A172 (cell line): Measurements from ENCODE around the gene C16orf78. TPM values are rescaled to one million over a fixed set of nuclear protein-coding genes. Genes with fewer than 3 reads are reported as not detected.

Experiments used
- DNase-seq: peaks from one replicate; pipeline ENCODE4 v3.0.0-alpha.2; 2015; ENCODE audit warnings: low spot score
- total RNA-seq: library from RNA; depleted of rRNA; stranded (reverse); fragments of >200 nt; shearing (Covaris generic); gene quantifications from 2 replicates; pipeline ENCODE4 v1.2.3, GENCODE V29; 2014

C16orf78 gene
- total RNA-seq, 1 experiment from 2014 or later, result not detected

DNA sequence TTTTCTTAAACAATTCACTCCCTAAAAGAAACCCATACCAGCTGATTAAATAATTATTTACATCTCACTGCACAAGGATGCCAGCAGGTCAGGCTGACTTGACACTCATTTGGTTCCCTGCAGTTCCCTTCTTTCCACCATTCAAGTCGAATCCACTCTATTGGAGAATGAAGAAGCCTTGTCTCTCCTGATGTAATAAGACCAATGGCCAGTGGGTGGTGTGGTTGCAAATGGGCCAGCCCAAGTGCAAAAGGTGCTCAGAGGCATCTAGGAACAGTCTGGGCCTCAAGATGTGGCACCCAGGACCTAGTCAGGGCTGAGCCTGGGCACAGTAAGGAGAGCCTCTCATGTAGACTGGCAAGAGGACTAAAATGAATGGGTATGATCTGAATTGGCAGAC lies 9.3 kb downstream of the C16orf78 start:
- no peak for DNase-seq

GRCh38 chr16:49395021-49395420 lies 21.4 kb downstream of the C16orf78 start:
- DNase-seq, result no peak

DNA sequence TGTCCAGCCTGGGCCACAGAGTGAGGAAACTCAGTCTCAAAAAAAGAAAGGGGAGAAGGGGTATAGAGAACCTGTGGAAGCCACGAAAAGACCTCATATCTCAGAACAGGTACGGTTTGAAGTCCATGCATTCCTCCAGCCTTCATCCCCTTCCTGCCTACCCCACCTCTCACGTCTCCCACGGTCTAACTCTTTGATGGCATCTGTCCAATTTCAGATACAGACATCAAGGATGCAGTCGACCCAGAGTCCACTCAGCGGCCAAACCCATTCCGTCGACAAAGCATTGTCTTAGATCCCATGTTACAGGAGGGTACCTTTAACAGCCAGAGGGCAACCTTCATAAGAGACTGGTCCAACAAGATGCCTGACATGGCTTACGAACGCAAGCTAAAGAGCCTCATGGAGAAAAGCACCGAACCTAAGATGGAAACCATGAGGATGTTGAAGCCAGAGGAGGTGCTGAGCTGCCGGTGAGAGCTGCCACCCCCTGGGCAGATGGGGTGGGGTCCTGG lies 22.7 kb downstream of the C16orf78 start:
- DNase-seq, result no peak

DNA sequence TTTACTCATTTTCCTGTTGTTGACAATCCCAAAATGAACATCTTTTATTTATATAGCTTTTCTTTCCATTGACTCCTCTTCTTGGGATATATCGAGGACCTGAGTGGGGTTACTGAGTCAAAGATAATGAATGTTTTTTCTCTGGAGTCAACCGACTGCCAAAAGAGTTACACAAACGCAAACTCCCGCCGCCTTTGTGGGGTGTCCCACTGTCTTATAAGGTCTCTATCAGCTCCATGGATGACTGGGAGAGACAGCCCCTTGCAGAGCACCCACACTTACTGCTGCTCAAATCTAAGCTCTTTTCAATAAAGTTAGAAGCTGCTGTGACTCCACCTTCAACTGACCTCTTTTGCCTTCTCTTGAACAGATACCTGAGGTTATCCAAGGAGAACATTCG lies 25.2 kb downstream of the C16orf78 start:
- DNase-seq, result no peak

- DNase-seq, result no peak
These were observed 26.2 kb downstream of the C16orf78 start for GRCh38 chr16:49399594-49400364.

DNA sequence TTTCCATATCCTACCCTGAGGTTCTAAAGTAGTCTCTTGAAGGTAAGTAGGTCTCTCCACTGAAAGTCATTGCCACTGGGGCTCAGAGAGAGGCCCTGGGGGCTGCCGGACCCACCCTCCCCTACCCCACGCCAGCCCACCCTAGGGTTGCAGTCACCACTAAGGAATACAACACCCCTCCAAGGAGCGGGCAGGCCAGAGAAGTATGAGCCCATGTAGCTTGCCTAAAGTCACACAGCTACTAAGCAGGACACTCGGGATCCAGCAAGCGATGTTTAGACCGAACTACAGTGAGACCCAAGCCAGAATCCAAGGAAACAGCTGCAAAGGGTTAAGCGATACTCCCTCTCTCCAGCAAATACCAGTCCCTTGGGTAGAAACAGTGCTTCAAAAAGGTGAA lies 27.0 kb downstream of the C16orf78 start:
- no peak for DNase-seq

DNA sequence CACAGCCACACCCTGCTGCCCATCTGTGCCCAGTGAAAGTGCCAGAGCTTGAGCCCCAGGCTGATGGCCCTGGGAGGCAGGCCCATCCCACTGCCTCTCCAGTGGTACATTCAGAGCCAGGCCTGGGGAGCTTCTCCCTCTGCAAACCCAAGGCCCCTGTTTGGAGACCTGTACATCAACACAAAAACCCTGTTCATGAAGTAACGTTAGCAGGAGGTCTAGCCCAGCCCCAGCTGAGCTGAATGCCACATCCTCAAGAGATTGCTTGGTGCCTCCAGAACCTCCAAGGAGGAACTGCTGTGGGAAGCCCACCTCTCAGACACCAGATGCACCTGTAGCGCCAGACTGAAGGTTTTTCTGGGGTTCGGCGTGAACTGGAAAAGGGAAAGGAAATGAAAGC lies 31.5 kb downstream of the C16orf78 start:
- DNase-seq, result no peak

- DNase-seq, result no peak
These were observed 31.9 kb downstream of the C16orf78 start for GRCh38 chr16:49405530-49405929.

DNA sequence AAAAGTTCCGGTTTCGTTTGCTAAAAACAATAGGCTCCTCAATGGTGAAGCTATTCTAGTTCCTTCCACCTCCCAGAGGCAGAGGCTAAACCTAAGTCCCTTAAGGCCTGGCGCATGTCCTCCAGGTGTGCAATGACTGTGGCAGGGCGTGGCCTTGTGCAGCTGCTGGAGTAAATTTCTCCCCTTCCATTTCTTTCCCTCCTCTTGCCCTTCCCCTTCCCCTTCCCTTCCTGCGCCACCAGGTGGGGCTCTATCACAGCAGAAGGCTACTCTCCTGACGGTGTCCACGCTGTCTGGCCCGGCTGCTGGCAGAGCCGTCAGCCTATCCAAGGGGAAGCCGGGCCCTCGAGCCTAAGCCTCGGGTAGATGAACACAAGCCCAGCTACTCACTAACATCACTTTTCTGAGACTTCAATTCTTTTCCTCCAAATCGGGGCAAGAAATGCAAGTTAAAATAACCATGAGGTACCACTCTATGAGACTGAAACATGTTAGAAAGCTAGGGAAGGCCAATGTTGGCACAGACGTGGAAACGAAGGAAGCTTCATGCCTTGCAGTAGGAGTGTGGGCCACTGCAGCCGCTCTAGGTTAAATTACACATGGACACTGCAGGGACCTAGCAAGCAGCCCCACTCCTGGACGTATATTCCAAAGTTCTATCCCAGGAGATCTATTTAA lies 34.4 kb downstream of the C16orf78 start:
- DNase-seq, result peak; percentile 71

DNA sequence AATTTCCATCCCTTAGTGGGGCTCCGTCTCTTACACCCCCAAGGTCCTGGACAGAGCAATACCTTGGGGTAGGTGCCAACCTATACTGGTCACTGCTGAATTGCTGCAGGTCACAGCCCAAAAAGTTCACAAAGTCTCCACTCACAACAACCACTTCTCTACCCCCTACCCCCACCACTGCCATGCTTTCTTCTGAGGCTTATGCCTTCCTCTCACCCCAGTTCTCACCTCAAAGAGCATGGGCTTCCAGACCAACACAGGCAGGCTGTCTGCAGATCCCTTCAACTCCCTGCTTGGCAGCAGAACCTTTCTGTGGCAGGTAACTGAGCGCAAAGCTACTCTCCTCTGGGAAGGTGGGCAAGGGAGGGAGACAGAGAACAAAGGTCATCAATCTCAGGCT lies 35.5 kb downstream of the C16orf78 start:
- DNase-seq, result no peak

DNA sequence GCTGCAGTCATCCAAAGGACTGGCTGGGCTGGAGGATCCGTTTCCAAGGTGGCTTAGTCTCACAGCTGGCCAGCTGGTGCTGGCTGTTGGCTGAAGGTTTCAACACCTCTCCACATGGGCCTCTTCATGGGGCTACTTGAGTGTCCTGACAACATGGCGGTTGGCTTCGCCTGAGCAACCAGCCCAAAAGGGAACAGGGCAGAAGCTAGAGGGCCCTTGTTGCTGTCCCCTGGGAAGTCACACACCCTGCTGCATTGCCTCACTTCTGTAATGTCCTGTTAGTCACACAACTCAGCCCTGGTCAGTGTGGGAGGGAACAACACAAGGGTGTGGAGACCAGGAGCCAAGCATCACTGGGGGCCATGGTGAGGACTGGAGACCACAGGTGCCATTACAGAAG lies 36.6 kb downstream of the C16orf78 start:
- no peak for DNase-seq

DNA sequence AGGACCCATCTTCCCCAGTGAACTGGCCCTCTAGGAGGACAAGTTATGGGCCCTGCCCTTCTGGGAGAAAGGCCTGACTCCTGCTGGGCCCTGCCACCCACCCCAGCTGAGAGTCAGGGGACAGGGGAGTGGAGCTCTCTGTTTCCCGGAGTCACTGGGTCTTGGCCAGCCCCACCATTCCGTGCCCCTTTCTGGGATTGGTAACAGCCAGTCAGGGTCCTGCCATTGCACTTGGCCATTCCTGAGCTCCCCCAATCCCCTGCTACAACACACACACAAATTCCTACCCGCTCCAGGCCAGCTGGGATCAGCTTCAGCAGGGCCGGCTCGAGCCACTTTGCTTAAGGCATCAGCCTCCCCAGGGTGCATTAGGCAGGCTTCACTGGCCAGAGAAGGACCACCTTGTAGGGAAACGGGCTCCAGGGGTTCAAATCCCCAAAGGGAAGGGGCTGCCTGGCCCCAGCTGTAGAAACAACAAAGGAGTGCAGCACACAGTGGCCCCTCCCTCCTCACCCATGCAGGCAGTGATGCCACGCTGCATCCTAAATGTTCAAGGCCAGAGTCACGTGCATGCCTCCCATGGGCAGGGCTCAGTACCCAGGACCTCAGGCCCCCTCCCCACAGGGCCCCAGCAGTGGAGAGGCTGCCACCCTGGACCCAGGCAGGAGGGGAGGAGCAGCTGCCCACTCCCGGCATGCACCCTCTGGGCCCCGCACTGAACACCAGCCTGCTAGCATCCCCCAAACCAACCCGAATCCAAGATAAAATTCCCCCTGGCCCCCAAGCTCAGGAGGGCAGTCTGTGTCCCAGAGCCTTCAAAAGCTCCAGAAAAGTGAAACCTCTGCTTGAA lies 37.7 kb downstream of the C16orf78 start:
- no peak for DNase-seq

DNA sequence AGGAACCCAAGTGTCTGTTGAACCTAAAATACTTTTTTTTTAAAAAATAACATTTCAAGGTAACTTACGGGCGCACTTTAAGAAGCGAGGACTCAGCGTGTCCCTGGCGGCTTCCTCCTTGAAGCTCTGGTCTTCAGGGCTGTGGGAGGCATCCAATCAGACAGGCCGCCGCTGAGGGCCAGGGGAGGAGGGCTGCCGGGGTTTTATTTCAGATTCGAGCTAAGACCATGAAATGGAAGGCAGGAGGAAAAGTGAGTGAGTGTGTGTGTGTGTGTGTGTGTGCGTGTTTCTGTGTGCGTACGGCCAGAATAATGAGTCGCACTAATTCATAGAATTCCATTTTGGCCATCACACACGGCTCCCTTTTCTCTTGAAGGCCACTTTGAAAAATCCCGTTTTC lies 41.1 kb downstream of the C16orf78 start:
- DNase-seq, result no peak

- no peak for DNase-seq
These were observed 41.5 kb downstream of the C16orf78 start for GRCh38 chr16:49415083-49415482.

DNA sequence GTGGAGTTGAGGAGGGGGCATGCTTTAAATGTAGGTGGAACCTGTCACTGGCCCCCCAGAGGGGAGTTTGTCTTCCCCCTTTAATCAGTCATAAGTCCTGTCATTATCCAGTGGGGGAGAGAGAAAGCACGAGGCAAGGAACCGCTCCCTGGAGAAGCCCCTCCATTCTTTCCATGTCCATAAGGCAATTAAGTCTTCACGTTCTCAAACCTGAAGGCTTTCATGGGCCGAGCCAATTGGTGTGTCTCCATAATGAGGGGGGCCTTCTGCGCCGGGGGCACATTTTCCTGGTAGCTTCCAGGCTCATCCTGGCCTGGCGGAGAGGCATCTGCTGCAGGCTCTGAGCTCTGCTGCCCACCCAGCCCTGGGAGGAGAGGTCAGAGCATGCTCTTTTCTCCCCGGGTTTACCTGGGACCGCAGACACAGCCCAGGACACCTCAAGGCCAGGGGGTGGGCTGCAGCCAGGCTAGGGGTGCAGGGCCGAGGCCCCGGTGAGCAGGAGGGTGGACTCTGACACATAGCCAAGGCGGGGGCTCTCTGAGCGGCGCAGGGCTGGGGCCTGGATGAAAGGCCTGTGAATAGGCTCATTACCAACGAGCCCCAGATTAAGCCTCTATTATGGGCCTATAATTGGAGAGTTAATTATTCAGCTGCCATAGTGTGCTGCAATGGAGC lies 42.5 kb downstream of the C16orf78 start:
- no peak for DNase-seq

DNA sequence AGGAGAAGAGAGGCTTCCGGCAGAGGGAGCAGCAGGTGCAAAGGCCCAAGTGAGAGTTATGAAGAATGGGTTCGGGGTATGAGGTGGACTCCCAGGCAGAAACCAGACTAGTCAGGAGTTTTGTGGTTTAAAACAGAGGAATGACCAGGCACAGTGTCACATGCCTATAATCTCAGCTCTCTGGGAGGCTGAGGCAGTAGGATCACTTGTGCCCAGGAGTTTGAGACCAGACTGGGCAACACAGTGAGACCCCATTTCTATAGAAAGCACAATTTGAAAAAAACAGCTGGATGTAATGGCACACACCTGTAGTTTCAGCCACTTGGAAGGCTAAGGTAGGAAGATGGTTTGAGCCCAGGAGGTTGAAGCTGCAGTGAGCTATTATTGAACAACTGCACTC lies 43.8 kb downstream of the C16orf78 start:
- DNase-seq, result no peak

GRCh38 chr16:49419006-49419405 lies 45.4 kb downstream of the C16orf78 start:
- DNase-seq, result no peak

- DNase-seq, result no peak
These were observed 46.3 kb downstream of the C16orf78 start for GRCh38 chr16:49419862-49420261.

- DNase-seq, result no peak
These were observed 49.3 kb downstream of the C16orf78 start for GRCh38 chr16:49422896-49423295.

DNA sequence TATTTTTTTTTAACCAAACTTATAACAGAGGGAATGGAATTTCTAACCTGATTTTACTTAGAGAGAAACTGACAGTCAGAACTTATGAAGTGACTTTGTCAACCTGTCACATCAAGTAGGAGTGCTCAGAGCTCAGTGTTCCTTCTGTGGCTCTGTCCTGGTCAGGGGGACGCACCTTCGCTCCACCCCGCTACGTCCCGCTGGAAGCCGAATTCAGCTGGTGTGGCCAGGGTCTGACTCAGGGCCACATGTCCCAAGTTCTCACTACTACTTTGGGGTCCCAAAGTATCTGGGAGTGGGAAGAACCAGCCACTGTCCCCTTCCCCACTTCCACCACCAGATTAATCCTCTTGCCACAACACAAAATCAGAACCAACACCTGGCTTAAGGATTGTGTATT lies 51.4 kb downstream of the C16orf78 start:
- no peak for DNase-seq

DNA sequence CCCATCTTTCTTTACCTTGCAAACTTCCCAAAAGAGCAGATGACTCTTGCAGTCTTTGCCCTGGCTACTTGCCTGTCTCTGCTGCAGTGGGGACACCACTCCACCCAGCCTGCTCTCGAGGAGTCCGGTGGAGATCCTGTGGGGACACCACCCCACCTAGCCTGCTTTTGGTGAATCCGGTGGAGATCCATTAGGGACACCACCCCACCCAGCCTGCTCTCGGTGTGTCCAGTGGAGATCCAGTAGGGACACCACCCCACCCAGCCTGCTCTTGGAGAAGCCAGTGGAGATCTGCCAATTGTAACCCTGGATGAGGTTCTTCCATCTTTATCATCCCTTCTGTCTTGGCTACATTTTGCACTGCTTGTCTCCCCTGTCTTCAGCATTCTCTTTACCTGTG lies 54.2 kb downstream of the C16orf78 start:
- no peak for DNase-seq

GRCh38 chr16:49428808-49429207 lies 55.2 kb downstream of the C16orf78 start:
- DNase-seq, result no peak
